Smooth muscle cell (in vitro differentiated cells): ENCODE measurements around the gene RSPO4. TPM values are rescaled to one million over a fixed set of nuclear protein-coding genes. Genes with fewer than 3 reads are reported as not detected.

ENCODE experiments used
- DNase-seq: peaks from one replicate; lab custom pipeline; 2025; ENCODE audit not compliant: unreplicated experiment; lab: John Stamatoyannopoulos, UW
- H2AFZ ChIP-seq: fragments of 200-600 bp; sonication (generic); 2 replicates; pipeline ENCODE4 v1.6.0; 2016; ENCODE audit warnings: antibody characterized with exemption, low read depth, mild to moderate bottlenecking
- H3F3A ChIP-seq: fragments of 200-600 bp; sonication (generic); 2 replicates; pipeline ENCODE4 v1.6.0; 2017; ENCODE audit warnings: antibody characterized with exemption, low read depth
- H3K27ac ChIP-seq: fragments of 200-600 bp; sonication (generic); 2 replicates; pipeline ENCODE4 v1.5.1; 2016; ENCODE audit warnings: low read depth, mild to moderate bottlenecking
- H3K27me3 ChIP-seq: fragments of 200-600 bp; sonication (generic); 2 replicates; pipeline ENCODE4 v1.6.1; 2016; ENCODE audit warnings: low read depth, mild to moderate bottlenecking
- H3K36me3 ChIP-seq: fragments of 200-600 bp; sonication (generic); 2 replicates; pipeline ENCODE4 v1.5.1; 2016; ENCODE audit warnings: low read depth
- H3K4me1 ChIP-seq: fragments of 200-600 bp; sonication (generic); 2 replicates; pipeline ENCODE4 v1.5.1; 2016; ENCODE audit warnings: low read depth
- H3K4me2 ChIP-seq: fragments of 200-600 bp; sonication (generic); 2 replicates; pipeline ENCODE4 v1.6.0; 2016; ENCODE audit warnings: mild to moderate bottlenecking
- H3K4me3 ChIP-seq: fragments of 200-600 bp; sonication (generic); 2 replicates; pipeline ENCODE4 v1.5.1; 2016; ENCODE audit warnings: mild to moderate bottlenecking
- H3K79me2 ChIP-seq: fragments of 200-600 bp; sonication (generic); 2 replicates; pipeline ENCODE4 v1.6.0; 2016; ENCODE audit warnings: low read depth, mild to moderate bottlenecking
- H3K9ac ChIP-seq: fragments of 200-600 bp; sonication (generic); 2 replicates; pipeline ENCODE4 v1.6.0; 2016; ENCODE audit warnings: low read depth
- H3K9me3 ChIP-seq: fragments of 200-600 bp; sonication (generic); replicated peaks from 2 replicates; pipeline ENCODE4 v1.5.1; 2016; ENCODE audit warnings: low read depth
- H4K20me1 ChIP-seq: fragments of 200-600 bp; sonication (generic); 2 replicates; pipeline ENCODE4 v1.6.0; 2016; ENCODE audit warnings: low read depth
- CTCF ChIP-seq: fragments of 200-600 bp; sonication (generic); IDR thresholded peaks from 2 replicates; pipeline ENCODE4 v1.5.1; 2017; ENCODE audit warnings: borderline replicate concordance, mild to moderate bottlenecking, antibody characterized with exemption; ENCODE audit not compliant: insufficient read depth, poor library complexity, severe bottlenecking
- WGBS: methylation state at CpG from one replicate; pipeline ENCODE4 v1.1.7; 2016; ENCODE audit warnings: low lambda C conversion rate; 5-methylcytosine and 5-hydroxymethylcytosine counted together
- polyA plus RNA-seq: library from polyadenylated mRNA; unstranded; fragments of >200 nt; fragmentation: Nextera tagmentation; extraction: Ambion mirVana; gene quantifications from 2 replicates; pipeline ENCODE4 v1.2.1, GENCODE V29; 2016
- total RNA-seq: library from RNA; depleted of rRNA; stranded (reverse); fragments of >200 nt; gene quantifications from 2 replicates; pipeline ENCODE4 v1.2.3, GENCODE V29; 2014

RSPO4 gene
- total and polyA plus RNA-seq, 2 experiments from 2014 or later, result 1.3 to 5.0 TPM

GRCh38 chr20:934186-934840 lies 67.8 kb downstream of the RSPO4 start:
- Histone ChIP-seq H3K27ac (no peak overlapping the region), H2AFZ (no peak overlapping the region), H3K4me2 (no peak overlapping the region), H3K9ac (no peak overlapping the region), H3K4me1 (no peaks in the 10 kb centered on the region), H4K20me1 (no peaks in the 10 kb centered on the region), H3K36me3 (no peaks in the 10 kb centered on the region), H3K4me3 (no peak overlapping the region), H3F3A (no peaks in the 10 kb centered on the region), H3K79me2 (no peaks in the 10 kb centered on the region), H3K9me3 (peaks cover 15% of the 10 kb centered on the region), H3K27me3 (no peaks in the 10 kb centered on the region)
- no peak for TF ChIP-seq CTCF
- DNase-seq, result no peak
- WGBS, result 64% methylated on average over 9 of the region's 9 CpGs

GRCh38 chr20:933029-933428 lies 69.1 kb downstream of the RSPO4 start:
- H4K20me1 ChIP-seq, result no peaks in the 10 kb centered on the region
- H3K79me2 ChIP-seq, result no peaks in the 10 kb centered on the region
- no peak overlapping the region for H2AFZ ChIP-seq
- WGBS, result 78% methylated on average over 2 of the region's 2 CpGs
- DNase-seq, result no peak
- H3K4me3 ChIP-seq, result no peak overlapping the region
- H3K4me1 ChIP-seq, result no peaks in the 10 kb centered on the region
- H3K4me2 ChIP-seq, result no peak overlapping the region
- H3K36me3 ChIP-seq, result no peaks in the 10 kb centered on the region
- H3K9ac ChIP-seq, result no peak overlapping the region
- peaks cover 15% of the 10 kb centered on the region for H3K9me3 ChIP-seq
- no peaks in the 10 kb centered on the region for H3K27me3 ChIP-seq
- no peak overlapping the region for H3K27ac ChIP-seq
- no peaks in the 10 kb centered on the region for H3F3A ChIP-seq
- TF ChIP-seq CTCF, result no peak

- Histone ChIP-seq H3K27ac (no peak overlapping the region), H3F3A (no peaks in the 10 kb centered on the region), H2AFZ (no peak overlapping the region), H3K4me3 (no peak overlapping the region), H3K36me3 (no peaks in the 10 kb centered on the region), H3K4me2 (no peak overlapping the region), H3K4me1 (no peaks in the 10 kb centered on the region), H4K20me1 (no peaks in the 10 kb centered on the region), H3K79me2 (no peaks in the 10 kb centered on the region), H3K9me3 (peaks cover 15% of the 10 kb centered on the region), H3K9ac (no peak overlapping the region), H3K27me3 (no peaks in the 10 kb centered on the region)
- WGBS, result 31% methylated on average over 1 of the region's 1 CpG
- no peak for DNase-seq
- no peak for TF ChIP-seq CTCF
Measured at GRCh38 chr20:931401-931800, 70.7 kb downstream of the RSPO4 start.

GRCh38 chr20:926670-927069 lies 75.4 kb downstream of the RSPO4 start:
- no peak overlapping the region for H3K9ac ChIP-seq
- H3K36me3 ChIP-seq, result no peaks in the 10 kb centered on the region
- H4K20me1 ChIP-seq, result no peaks in the 10 kb centered on the region
- H3K79me2 ChIP-seq, result no peaks in the 10 kb centered on the region
- DNase-seq, result no peak
- H3K27me3 ChIP-seq, result no peaks in the 10 kb centered on the region
- H3K4me1 ChIP-seq, result no peaks in the 10 kb centered on the region
- H2AFZ ChIP-seq, result no peak overlapping the region
- H3K27ac ChIP-seq, result no peak overlapping the region
- TF ChIP-seq CTCF, result no peak
- peaks cover 9% of the 10 kb centered on the region for H3K9me3 ChIP-seq
- 86% methylated on average over 6 of the region's 6 CpGs for WGBS
- no peak overlapping the region for H3K4me3 ChIP-seq
- no peaks in the 10 kb centered on the region for H3F3A ChIP-seq
- H3K4me2 ChIP-seq, result no peak overlapping the region
